ENCODE data around the gene AIF1L.

DNA sequence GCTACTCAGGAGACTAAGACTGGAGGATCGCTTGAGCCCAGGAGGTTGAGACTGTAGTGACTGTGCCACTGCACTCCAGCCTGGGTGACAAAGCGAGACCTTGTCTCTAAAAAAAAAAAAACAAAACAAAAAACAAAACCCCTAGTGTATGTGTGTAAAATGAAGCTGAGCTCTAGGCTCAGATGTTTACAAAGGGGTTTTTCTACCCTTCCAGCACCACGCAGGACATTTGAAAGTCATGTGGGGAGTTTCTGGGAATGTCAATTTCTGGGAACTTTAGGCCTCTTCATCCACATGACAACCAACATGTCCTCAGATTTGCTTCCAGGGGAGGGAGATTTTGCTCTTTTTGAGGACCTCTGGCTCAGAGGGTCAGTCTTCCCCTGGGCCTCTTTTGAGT, 42.4 kb upstream of the AIF1L start:
- TF ChIP-seq, protein P1, sequence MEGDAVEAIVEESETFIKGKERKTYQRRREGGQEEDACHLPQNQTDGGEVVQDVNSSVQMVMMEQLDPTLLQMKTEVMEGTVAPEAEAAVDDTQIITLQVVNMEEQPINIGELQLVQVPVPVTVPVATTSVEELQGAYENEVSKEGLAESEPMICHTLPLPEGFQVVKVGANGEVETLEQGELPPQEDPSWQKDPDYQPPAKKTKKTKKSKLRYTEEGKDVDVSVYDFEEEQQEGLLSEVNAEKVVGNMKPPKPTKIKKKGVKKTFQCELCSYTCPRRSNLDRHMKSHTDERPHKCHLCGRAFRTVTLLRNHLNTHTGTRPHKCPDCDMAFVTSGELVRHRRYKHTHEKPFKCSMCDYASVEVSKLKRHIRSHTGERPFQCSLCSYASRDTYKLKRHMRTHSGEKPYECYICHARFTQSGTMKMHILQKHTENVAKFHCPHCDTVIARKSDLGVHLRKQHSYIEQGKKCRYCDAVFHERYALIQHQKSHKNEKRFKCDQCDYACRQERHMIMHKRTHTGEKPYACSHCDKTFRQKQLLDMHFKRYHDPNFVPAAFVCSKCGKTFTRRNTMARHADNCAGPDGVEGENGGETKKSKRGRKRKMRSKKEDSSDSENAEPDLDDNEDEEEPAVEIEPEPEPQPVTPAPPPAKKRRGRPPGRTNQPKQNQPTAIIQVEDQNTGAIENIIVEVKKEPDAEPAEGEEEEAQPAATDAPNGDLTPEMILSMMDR (IDR thresholded peaks at IDR 0.05), result no peak
- TF ChIP-seq POLR2A (IDR thresholded peaks at IDR 0.05), result no peak
